Measurements from ENCODE around the gene TEX2. TPM values are rescaled to one million over a fixed set of nuclear protein-coding genes. Genes with fewer than 3 reads are reported as not detected.

The TEX2 gene
- total RNA-seq, 4 donors from 2014 or later, result 26.8 to 51.7 (median 44.9) TPM

- DNase-seq, result no peak
- no peak for TF ChIP-seq POLR2A (IDR thresholded peaks at IDR 0.05)
- TF ChIP-seq CTCF (IDR thresholded peaks at IDR 0.05), result peak in 2 of 6 experiments; percentile 13 to 32
- H3K36me3 ChIP-seq, result no peaks in the 10 kb centered on the region
- peaks cover 0 to 5% (median 2%) of the 10 kb centered on the region in 4 donors for H3K9me3 ChIP-seq
- no peaks in the 10 kb centered on the region for H3K27me3 ChIP-seq
- no peak overlapping the region for H3K4me3 ChIP-seq
- no peak overlapping the region for H3K27ac ChIP-seq
- no peaks in the 10 kb centered on the region for H3K4me1 ChIP-seq
These were observed 28.3 kb upstream of the TEX2 start for GRCh38 chr17:64291268-64291851.

- H3K27me3 ChIP-seq, result no peaks in the 10 kb centered on the region
- TF ChIP-seq POLR2A (IDR thresholded peaks at IDR 0.05), result no peak
- no peak for TF ChIP-seq CTCF (IDR thresholded peaks at IDR 0.05)
- H3K27ac ChIP-seq, result no peak overlapping the region
- H3K9me3 ChIP-seq, result peaks cover 0 to 5% (median 2%) of the 10 kb centered on the region in 4 donors
- H3K36me3 ChIP-seq, result no peaks in the 10 kb centered on the region
- H3K4me3 ChIP-seq, result no peak overlapping the region
- DNase-seq, result no peak
- no peaks in the 10 kb centered on the region for H3K4me1 ChIP-seq
These were observed 26.7 kb upstream of the TEX2 start for GRCh38 chr17:64289741-64290141.

- Histone ChIP-seq H3K36me3 (no peaks in the 10 kb centered on the region), H3K27ac (no peak overlapping the region), H3K27me3 (no peaks in the 10 kb centered on the region), H3K9me3 (no peaks in the 10 kb centered on the region), H3K4me3 (no peak overlapping the region), H3K4me1 (no peaks in the 10 kb centered on the region)
- DNase-seq, result no peak
- no peak for TF ChIP-seq CTCF (IDR thresholded peaks at IDR 0.05)
- TF ChIP-seq POLR2A (IDR thresholded peaks at IDR 0.05), result no peak
These were observed 19.7 kb upstream of the TEX2 start for GRCh38 chr17:64282753-64283080.

- DNase-seq, result peak in 2 of 3 donors; percentile 65 to 67
- H3K27ac ChIP-seq, result no peak overlapping the region
- H3K27me3 ChIP-seq, result no peaks in the 10 kb centered on the region
- H3K4me1 ChIP-seq, result no peaks in the 10 kb centered on the region
- H3K4me3 ChIP-seq, result no peak overlapping the region
- H3K9me3 ChIP-seq, result no peaks in the 10 kb centered on the region
- TF ChIP-seq POLR2A (IDR thresholded peaks at IDR 0.05) (no peak), CTCF (IDR thresholded peaks at IDR 0.05) (peak in 5 of 6 experiments; percentile 45 to 71 (median 62))
- H3K36me3 ChIP-seq, result no peaks in the 10 kb centered on the region
These were observed 19.1 kb upstream of the TEX2 start for GRCh38 chr17:64281962-64282752.

- no peaks in the 10 kb centered on the region for H3K27me3 ChIP-seq
- TF ChIP-seq CTCF (IDR thresholded peaks at IDR 0.05), result no peak
- TF ChIP-seq POLR2A (IDR thresholded peaks at IDR 0.05), result no peak
- H3K9me3 ChIP-seq, result no peaks in the 10 kb centered on the region
- no peak for DNase-seq
- H3K27ac ChIP-seq, result no peak overlapping the region
- H3K4me3 ChIP-seq, result no peak overlapping the region
- no peaks in the 10 kb centered on the region for H3K4me1 ChIP-seq
- no peaks in the 10 kb centered on the region for H3K36me3 ChIP-seq
These were observed 15.6 kb upstream of the TEX2 start for GRCh38 chr17:64278614-64279013.

All from Peyer's patch (tissue), 4 donors.